Head of caudate nucleus (tissue), 42 donors: ENCODE results near the gene CELF4.

Experiments used
- DNase-seq, 42 donors: peaks; one replicate each; pipeline versions ENCODE4 v3.0.0 to v3.0.0-alpha.2; 2020 to 2021; ENCODE audit warnings: mixed read lengths in 7 of 42
- intact Hi-C: fragments of 100-400 bp; cut with DNase I; formaldehyde crosslinking; loops from one replicate; pipeline ENCODE4 v1.15.0; 2022

The CELF4 gene

GRCh38 chr18:37507239-37507638 lies 58.4 kb downstream of the CELF4 start:
- intact Hi-C loops: no loop called here
- no peak for DNase-seq

GRCh38 chr18:37506001-37506400 lies 59.6 kb downstream of the CELF4 start:
- intact Hi-C loops: no loop called here
- DNase-seq: peak in 8 of 42 donors; percentile 20 to 58 (median 33)

GRCh38 chr18:37505321-37505720 lies 60.3 kb downstream of the CELF4 start:
- intact Hi-C loops: no loop called here
- DNase-seq: no peak

GRCh38 chr18:37502601-37503000 lies 63.0 kb downstream of the CELF4 start:
- no peak for DNase-seq
- intact Hi-C loops: no loop called here

- intact Hi-C loops: no loop called here
- DNase-seq: peak in 33 of 42 donors; percentile 18 to 80 (median 52)
These were observed 63.6 kb downstream of the CELF4 start for GRCh38 chr18:37502036-37502435.

- intact Hi-C loops: no loop called here
- no peak for DNase-seq
These were observed 64.5 kb downstream of the CELF4 start for GRCh38 chr18:37501136-37501535.

- intact Hi-C loops: no loop called here
- DNase-seq: no peak
These were observed 65.7 kb downstream of the CELF4 start for GRCh38 chr18:37499913-37500312.

GRCh38 chr18:37499044-37499443 lies 66.6 kb downstream of the CELF4 start:
- no peak for DNase-seq
- intact Hi-C loops: no loop called here

GRCh38 chr18:37497853-37498518 lies 67.6 kb downstream of the CELF4 start:
- DNase-seq: no peak
- intact Hi-C loops: no loop called here

GRCh38 chr18:37496568-37496967 lies 69.0 kb downstream of the CELF4 start:
- intact Hi-C loops: no loop called here

GRCh38 chr18:37495354-37495753 lies 70.2 kb downstream of the CELF4 start:
- DNase-seq: no peak
- intact Hi-C loops: no loop called here

More at GRCh38 chr18:37496568-37496967, 69.0 kb downstream of the CELF4 start:
- DNase-seq: no peak

GRCh38 chr18:37494406-37494805 lies 71.2 kb downstream of the CELF4 start:
- DNase-seq: no peak
- intact Hi-C loops: no loop called here

GRCh38 chr18:37493352-37493935 lies 72.2 kb downstream of the CELF4 start:
- DNase-seq: no peak
- intact Hi-C loops: no loop called here

- peak in 12 of 42 donors; percentile 19 to 54 (median 40) for DNase-seq
- intact Hi-C loops: no loop called here
These were observed 72.6 kb downstream of the CELF4 start for GRCh38 chr18:37492952-37493351.

GRCh38 chr18:37491526-37491925 lies 74.1 kb downstream of the CELF4 start:
- intact Hi-C loops: no loop called here
- no peak for DNase-seq

- intact Hi-C loops: no loop called here
- no peak for DNase-seq
These were observed 75.6 kb downstream of the CELF4 start for GRCh38 chr18:37489998-37490397.

GRCh38 chr18:37489011-37489410 lies 76.6 kb downstream of the CELF4 start:
- DNase-seq: no peak
- intact Hi-C loops: no loop called here

GRCh38 chr18:37487400-37487867 lies 78.2 kb downstream of the CELF4 start:
- intact Hi-C loops: no loop called here
- DNase-seq: no peak

GRCh38 chr18:37486848-37487247 lies 78.8 kb downstream of the CELF4 start:
- intact Hi-C loops: no loop called here
- DNase-seq: no peak

GRCh38 chr18:37484983-37485834 lies 80.4 kb downstream of the CELF4 start:
- peak in 36 of 42 donors; percentile 13 to 71 (median 44) for DNase-seq
- intact Hi-C loops: no loop called here
